ENCODE measurements around the gene GPR37L1. TPM values are rescaled to one million over a fixed set of nuclear protein-coding genes. Genes with fewer than 3 reads are reported as not detected.

Gene GPR37L1
- total and polyA plus RNA-seq, 2 of the 8 experiments (the other 6 are each of a cell fraction or from before 2014, with no cell fraction given) = 0.13 to 0.23 TPM

GRCh38 chr1:202156590-202156989 lies 33.9 kb downstream of the GPR37L1 start:
- FAIRE-seq = no peak
- CTCF ChIA-PET (ENCODE audit: partially characterized antibody) = interaction anchor here (1.0 to 5.2 kb wide), 11 partner anchors 10 to 219 kb away, joined by 3 to 77 read pairs (median 16); partner anchors contain the start of genes ARL8A and LGR6

More at GRCh38 chr1:202156590-202156989, 33.9 kb downstream of the GPR37L1 start:
- Histone ChIP-seq H2BK20ac (ENCODE audit: low read length) (no peak overlapping the region), H3K27ac (ENCODE audit: low read depth, low read length) (no peak overlapping the region), H3K4ac (replicated peaks; ENCODE audit: insufficient read length, low read depth, low read length) (no peak overlapping the region), H3K18ac (ENCODE audit: extremely low read depth, low read length) (no peak overlapping the region; the same call in 1 of the 2 replicates), H3K9me3 (ENCODE audit: insufficient read depth in 2 of 2, low read depth in 1 of 2, low read length in 1 of 2) (no peaks in the 10 kb centered on the region; a peak in 1 of 4 replicates), H3K23ac (ENCODE audit: insufficient read length) (no peak overlapping the region), H4K91ac (replicated peaks; ENCODE audit: insufficient read length, low read length) (peak overlapping the region; percentile 32), H3K23me2 (ENCODE audit: low read depth, low read length) (no peaks in the 10 kb centered on the region), H2BK120ac (replicated peaks; ENCODE audit: low read depth, low read length) (no peak overlapping the region), H2BK12ac (ENCODE audit: low read depth, low read length) (no peak overlapping the region), H4K5ac (ENCODE audit: insufficient read length, low read depth, low read length) (no peak overlapping the region), H4K8ac (ENCODE audit: extremely low read depth, insufficient read depth, low read length) (no peak overlapping the region), H3K56ac (replicated peaks; ENCODE audit: insufficient read length, low read depth, low read length) (no peak overlapping the region), H3K14ac (ENCODE audit: insufficient read length) (no peak overlapping the region), H3K79me2 (ENCODE audit: control insufficient read depth in 1 of 2, insufficient read depth in 2 of 2, low read length in 2 of 2) (no peaks in the 10 kb centered on the region), H3K36me3 (ENCODE audit: control insufficient read depth in 2 of 4, insufficient read depth in 4 of 4, low read length in 3 of 4) (no peaks in the 10 kb centered on the region), H3K4me3 (ENCODE audit: extremely low read depth in 1 of 4, insufficient read depth in 2 of 4, low read depth in 3 of 4, low read length in 4 of 4) (no peak overlapping the region), H4K20me1 (replicated peaks in 1 of 2; ENCODE audit: control insufficient read depth in 1 of 2, insufficient read depth in 2 of 2, low read length in 2 of 2) (no peaks in the 10 kb centered on the region), H3K4me1 (replicated peaks in 1 of 4; ENCODE audit: control insufficient read depth in 3 of 4, insufficient read depth in 4 of 4, low read length in 3 of 4) (peaks cover 0 to 15% (median 5%) of the 10 kb centered on the region in 4 experiments; a peak in 3 of 7 replicates), H2BK15ac (ENCODE audit: low read length) (no peak overlapping the region), H3K27me3 (replicated peaks in 1 of 4; ENCODE audit: control insufficient read depth in 3 of 4, extremely low read depth in 1 of 4, insufficient read depth in 3 of 4, low read length in 3 of 4) (no peaks in the 10 kb centered on the region), H2BK5ac (ENCODE audit: low read depth, low read length) (no peak overlapping the region), H3K4me2 (ENCODE audit: insufficient read depth in 1 of 2, low read depth in 2 of 2, low read length in 2 of 2) (no peak overlapping the region), H3K79me1 (ENCODE audit: low read depth, low read length) (no peaks in the 10 kb centered on the region), H2AFZ (ENCODE audit: low read length) (no peak overlapping the region), H2AK5ac (ENCODE audit: low read depth, low read length) (no peak overlapping the region), H3K9ac (replicated peaks in 1 of 4; ENCODE audit: extremely low read depth in 1 of 4, low read depth in 3 of 4, low read length in 3 of 4) (no peak overlapping the region)
- 77% methylated on average over 8 of the region's 8 CpGs; no CpG with 5 or more reads in 1 of the 2 experiments for WGBS, 2 experiments (ENCODE audit: extremely low coverage in 1 of 2, insufficient coverage in 1 of 2, insufficient read length in 1 of 2, insufficient replicate concordance in 2 of 2, low coverage in 1 of 2, low lambda C conversion rate in 2 of 2, missing lambda C conversion rate in 1 of 2)
- POLR2A ChIA-PET (ENCODE audit: partially characterized antibody) = interaction anchor here (1.5 kb wide), 2 partner anchors 145 to 146 kb away, joined by 3 to 4 read pairs; partner anchors contain the start of gene ELF3
- DNase-seq (ENCODE audit: low read depth in 1 of 2, low spot score in 2 of 2) = no peak
- TF ChIP-seq PHF8 (conservative IDR thresholded peaks at IDR 0.05; ENCODE audit: low read depth, low read length) (no peak), EZH2 (IDR thresholded peaks at IDR 0.05; ENCODE audit: low read depth, low read length, severe bottlenecking) (no peak), E2F6 (IDR thresholded peaks at IDR 0.05) (no peak), RAD21 (IDR thresholded peaks at IDR 0.05 in 1 of 2, conservative IDR thresholded peaks at IDR 0.05 in 1 of 2; ENCODE audit: low read depth in 2 of 2, low read length in 2 of 2) (no peak), SUZ12 (IDR thresholded peaks at IDR 0.05; ENCODE audit: low read length) (no peak), HDAC6 (IDR thresholded peaks at IDR 0.05; ENCODE audit: low read depth, low read length) (no peak), RBBP5 (IDR thresholded peaks at IDR 0.05; ENCODE audit: borderline replicate concordance, low read depth, low read length) (no peak)
